GM21360 (cell line): ENCODE measurements around the gene TTC23L.
"Not testable (repeated sequence)": the region's sequence is repeated elsewhere in the genome, so short reads cannot be mapped to it uniquely, and the experiment has no call there.

Source experiments
- ATAC-seq: cut with Tn5 transposase; IDR thresholded peaks from one replicate; pipeline ENCODE4 v1.9.1; 2021; ENCODE audit warnings: mild to moderate bottlenecking, moderate library complexity; ENCODE audit not compliant: unreplicated experiment

The TTC23L gene, protein sequence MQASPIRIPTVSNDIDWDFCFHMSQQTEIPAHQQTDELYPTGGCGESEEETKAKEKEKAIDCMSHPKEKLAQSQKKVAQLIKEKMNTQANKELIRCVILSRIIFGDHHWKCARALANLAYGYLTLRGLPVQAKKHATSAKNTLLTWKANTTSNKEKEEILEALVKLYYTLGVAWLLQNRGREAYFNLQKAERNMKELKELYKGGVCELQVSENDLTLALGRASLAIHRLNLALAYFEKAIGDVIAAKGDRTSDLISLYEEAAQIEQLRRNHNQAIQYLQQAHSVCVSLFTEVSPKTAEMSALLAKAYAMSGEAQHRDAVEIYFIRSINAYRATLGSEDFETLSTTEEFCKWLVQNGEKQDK

DNA sequence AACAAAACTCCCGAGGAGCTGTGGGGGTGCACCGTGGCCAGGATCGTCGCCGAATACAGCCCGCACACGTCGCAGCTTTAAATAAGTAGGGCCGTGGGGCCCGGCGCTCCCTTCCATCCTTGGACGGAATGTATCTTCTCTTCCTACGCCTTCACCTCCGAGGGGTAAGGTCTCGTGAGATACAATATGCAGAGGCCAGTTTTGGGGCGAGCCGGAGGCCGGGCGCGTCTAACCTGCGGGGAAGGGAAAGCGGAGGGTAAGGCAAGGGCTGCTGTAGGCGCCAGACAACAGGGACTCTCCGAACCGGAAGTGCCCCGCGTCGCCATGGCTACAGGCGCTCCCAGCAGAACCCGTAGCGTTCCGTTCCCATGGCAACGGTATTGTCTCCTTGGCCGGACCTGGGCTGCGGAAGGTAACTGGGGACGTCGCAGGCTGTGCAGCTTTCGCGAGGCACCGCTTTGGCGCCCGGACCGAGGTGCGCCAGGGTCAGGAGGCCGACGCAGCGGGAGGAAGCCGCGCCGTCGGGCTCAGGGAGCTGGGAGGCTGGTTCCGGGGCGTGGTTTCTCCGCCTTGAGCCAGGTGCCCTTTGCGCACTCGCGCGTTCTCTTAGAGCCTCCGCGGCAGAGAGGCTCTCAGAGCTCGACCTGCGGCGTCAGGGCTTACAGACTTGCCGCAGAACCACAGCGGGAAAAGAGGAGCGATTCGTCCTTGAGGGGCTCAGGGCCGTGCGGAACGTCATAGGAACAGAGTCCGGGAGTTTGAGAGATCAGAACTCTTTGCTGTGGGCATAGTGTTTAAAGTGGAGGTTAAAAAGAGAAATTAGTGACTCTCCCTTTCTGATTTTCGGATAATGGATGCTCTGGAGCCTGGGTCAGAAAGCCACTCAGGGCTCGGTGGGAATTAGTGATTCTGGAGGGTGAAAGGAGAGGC, at the start of gene TTC23L:
Gene TTC23L, plus strand, starts transcription at position 380 of the 930 bp plus-strand sequence. CDS start 1,508 bp downstream, outside the sequence.
- ATAC-seq: peak; percentile 97

DNA sequence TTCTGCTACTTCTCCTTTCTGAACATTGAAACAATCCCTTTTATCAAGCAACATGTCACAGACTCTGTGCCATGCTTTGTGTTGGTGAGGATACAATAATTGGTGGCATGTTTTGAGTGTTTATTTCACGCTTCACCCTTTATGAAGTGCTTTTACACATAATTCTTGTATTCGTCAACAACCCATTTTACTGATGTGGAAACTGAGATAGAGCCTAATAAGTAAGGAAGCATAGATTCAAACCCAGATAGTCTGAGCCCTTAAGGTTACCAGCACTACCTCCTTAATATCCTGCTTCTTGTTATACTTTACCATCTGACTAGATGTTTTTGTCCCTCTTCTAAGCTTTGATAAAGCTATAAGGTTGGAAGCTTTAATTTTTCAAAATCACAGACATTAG, 49.3 kb upstream of the TTC23L start:
- no peak for ATAC-seq

DNA sequence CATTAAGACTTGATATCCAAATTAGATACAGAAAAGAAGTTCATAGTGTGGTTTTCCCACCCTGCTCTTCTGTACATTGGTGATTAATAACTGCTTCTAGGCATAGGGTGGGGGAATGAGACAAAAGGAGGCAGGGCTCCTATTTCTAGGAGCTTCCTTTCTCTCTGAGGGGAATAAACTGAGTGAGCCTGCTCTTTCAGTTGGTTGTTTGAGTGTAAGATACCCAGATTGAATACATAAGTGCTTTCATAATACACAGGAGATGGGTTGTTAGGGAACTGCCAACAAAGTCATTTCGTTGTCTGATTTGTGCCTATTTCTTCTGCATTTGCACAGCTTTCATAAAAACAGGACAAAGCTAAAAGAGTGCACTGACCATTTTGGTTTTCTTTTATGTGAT, 48.9 kb upstream of the TTC23L start:
- ATAC-seq: no peak

DNA sequence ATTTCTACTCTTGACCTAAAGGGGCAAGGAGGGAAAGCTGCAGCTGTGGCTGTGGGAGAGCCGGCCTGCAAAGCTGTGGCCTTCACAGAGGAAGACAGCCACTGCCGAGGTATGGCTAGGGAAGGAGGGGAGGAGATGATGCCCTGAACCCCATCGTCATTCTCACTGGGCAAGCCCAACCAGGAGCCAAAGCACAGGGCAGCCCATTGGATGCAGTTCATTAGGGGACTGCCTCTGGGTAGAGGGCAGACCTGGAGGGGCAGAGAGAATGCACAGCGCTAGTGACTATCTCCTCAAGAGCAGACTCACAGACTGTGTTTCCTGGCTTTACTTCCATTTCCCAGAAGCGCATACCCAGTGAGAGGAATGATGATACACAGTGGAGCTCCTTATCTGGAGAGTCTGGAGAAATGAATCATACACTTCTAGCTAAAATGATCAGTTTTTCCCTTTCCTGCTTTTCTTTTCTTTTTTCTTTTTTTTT, 47.2 kb upstream of the TTC23L start:
- no peak for ATAC-seq

DNA sequence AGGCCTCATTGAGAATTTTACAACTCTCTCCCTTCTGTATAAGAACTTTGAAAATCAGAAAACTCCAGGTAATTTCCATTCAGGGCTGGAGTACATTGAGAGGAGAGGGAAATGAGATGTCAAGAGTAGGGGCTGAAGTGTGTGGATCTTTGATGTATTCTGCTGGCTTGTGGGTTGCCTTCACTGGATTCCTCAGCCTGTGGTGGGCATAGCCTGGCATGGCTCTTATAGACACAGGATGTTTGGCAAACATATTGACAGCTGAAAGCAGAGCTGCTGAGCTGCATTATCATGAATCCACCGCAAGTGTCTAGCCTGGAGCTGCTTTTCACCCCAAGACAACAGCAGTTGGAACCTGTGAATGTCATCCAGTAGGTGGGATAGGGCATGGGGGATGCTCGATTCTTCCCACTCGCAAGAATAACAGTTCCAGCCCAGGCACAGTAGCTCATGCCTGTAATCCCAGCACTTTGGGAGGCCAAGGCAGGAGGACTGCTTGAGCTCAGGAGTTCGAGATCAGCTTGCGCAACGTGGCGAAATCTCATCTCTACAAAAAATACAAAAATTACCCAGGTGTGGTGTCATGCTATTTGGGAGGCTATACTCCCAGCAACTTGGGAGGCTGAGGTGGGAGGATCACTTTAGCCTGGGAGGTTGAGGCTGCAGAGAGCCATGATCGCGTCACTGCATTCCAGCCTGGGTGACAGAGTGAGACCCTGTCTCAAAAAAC, 36.0 kb upstream of the TTC23L start:
- ATAC-seq: no peak

DNA sequence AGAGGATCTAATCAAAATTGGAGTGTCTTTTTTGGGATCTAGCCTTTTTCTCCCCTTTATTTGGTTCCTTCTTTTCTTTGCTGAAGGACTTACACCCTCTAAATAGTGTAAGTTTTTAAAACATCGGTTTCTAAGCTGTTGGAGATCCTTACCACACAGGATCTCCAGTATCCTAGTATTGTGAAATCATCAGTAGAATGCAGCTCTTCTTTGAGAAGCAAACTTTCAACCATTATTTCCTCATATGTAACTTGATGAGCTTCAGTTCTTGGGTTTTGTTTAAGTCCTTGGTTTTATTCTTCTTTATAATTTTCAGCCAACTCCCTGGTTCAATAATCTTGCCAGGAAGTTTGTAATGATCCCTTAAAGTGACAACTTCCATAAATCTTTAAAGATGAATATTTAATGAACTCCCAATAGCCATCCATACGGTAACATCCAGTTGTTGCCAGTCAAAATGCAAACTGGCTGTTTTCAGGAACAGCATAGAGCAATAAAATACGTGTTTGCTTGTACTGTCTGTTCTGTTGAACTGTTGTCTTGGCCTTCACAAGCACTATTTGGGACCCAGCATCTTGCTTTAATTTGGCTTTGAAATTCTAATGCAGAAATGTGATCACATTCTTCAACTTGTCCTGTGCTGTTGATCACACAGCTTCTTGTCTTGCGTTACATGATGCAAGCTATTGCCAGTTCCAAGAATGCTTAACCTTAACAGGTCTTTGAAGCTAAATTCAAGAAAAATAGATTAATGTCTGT, 34.8 kb upstream of the TTC23L start:
- no peak for ATAC-seq

DNA sequence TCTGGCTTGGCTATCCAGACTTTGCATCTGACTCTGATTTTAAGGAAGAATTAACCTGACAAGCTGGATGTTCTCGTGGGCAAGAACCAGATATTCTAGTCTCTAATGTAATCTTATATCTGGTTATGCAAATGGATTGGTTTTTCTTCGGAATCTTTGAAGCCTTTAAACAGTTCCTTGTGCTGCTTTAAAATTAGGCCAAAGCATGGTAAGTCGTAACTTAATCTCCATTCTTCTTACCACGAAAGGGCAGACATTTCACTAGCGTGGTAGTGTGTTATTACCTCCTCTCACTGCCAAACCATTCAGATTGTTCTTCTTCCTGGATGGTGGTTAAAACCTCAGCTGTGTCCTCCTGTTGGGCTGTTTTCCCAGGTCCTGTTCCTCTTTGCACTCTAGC, 34.1 kb upstream of the TTC23L start:
- no peak for ATAC-seq

DNA sequence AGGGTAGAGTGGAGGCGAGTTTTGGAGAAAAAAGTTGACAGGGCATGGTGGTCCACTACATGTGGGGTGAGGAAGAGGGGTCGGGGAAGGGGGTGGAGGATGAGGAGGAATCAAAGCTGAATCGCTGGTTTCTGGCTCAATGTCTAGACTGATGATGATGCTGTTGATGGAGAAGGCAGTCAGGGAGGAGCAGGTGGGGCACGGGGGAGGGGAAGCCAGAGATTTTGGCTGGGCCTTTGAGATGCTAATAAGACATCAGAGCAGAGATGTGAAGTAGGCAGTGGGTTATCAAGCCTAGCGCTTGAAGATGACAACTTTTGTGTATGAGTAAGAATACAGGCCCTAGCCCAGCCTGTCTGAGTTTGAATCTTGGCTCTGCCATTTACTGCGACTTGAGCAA, 32.4 kb upstream of the TTC23L start:
- no peak for ATAC-seq

DNA sequence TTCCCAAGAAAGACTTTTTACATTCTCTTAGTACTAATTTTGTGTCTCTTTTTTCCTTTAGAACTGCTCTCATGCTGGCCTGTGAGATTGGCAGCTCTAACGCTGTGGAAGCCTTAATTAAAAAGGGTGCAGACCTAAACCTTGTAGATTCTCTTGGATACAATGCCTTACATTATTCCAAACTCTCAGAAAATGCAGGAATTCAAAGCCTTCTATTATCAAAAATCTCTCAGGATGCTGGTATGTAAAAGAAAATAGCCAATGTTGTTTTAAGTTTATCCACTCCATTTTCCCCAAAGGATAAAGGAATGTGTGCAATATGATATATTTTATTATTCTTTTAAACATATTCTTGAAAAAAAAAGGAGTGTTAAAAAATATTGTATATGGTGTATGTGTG, 27.3 kb upstream of the TTC23L start:
- no peak for ATAC-seq

DNA sequence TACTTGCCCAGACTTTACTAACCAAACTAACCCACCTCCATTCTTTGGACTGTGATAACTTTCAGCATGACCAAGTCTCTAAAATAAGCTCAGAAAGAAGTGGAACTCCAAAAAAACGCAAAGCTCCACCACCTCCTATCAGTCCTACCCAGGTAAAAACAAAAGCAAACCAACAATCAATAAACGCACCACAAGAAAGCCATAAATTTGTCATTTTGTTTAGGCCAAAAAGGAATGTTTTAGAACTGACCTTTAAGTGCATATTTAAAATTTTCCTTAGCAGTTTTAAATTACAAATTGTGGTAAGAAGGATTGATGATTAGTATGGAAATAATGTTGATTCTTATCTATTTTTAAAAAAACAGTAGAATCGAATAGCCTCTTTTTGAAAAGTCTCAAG, 25.5 kb upstream of the TTC23L start:
- no peak for ATAC-seq

DNA sequence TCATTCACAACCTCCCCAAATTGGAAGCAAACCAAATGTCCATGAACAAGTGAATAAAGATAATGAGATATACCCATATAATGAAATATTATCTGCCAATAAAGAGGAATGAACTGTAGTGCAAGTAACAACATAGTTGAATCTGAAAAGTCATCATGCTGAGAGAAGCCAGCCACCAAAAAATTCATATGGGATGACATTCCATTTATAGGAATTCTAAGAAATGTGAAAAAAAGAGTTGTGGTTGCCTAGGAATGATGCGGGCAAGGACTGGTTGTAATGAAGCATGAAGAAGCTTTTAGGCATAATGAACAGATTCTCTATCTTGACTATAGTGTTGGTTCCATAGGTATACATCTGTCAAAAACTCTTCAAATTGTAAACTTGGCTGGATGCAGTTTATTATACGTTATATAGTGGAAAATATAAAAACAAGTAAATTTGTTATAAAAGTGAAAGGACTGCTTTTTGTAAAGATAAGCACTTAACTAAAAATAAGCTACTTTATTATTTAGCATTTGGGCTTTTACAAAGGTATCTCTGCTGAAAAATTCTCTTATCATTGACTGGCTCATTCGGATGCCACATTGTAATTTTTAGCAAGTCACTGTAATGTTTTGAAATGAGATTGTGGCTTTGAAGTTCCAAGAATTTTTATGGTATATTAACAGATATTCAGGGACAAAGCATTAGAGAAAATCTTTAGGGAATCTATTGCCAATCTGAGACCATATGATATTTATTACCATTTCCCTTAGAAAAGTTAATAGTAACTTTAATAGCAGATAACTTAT, 21.2 kb upstream of the TTC23L start:
- ATAC-seq: no peak

DNA sequence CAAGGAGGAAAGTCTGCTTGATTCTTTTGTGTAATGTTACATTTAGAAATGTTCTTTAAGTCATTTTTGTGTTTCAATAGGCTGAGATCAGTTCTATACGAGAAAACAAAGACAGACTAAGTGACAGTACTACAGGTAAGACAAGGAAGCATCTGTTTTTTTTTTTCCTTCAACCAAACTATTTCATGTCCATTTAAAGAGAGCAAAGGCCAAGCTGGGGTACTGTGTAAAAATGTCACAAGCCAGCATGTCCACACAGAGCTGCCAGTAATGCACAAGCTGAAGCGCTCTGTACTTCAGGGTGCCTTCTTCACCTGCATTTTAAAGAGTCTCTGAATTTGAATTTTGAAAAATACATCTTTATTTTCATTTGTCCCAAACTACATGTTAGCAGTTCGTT, 20.2 kb upstream of the TTC23L start:
- ATAC-seq: no peak

DNA sequence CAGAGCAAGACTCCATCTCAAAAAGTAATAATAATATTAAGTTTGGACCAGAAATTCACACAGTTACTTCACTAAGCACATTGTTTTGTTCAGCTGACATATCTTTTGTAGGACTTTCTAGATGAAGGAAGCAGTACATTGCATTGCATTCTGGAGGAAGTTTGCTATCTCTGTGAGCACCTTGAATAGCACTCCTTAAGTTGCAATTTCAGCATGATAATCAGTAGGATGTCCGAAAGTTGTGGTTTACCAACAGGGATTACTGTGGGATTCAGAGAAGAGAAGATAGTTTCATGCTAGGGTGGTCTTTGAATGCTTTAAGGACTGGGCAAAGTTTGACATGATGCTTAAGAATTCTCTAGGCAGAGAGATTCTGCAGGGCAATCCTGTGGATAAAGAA, 18.4 kb upstream of the TTC23L start:
- no peak for ATAC-seq

DNA sequence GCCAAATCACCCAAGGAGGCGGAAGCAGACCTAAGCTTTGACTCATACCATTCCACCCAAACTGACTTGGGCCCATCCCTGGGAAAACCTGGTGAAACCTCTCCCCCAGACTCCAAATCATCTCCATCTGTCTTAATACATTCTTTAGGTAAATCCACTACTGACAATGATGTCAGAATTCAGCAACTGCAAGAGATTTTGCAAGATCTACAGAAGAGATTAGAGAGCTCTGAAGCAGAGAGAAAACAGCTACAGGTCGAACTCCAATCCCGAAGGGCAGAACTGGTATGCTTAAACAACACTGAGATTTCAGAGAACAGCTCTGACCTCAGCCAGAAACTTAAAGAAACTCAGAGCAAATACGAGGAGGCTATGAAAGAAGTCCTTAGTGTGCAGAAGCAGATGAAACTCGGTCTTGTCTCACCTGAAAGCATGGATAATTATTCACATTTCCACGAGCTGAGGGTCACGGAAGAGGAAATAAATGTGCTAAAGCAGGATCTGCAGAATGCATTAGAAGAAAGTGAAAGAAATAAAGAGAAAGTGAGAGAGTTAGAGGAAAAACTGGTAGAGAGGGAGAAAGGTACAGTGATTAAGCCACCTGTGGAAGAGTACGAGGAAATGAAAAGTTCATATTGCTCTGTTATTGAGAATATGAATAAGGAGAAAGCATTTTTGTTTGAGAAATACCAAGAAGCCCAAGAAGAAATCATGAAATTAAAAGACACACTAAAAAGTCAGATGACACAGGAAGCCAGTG, 15.8 kb upstream of the TTC23L start:
- no peak for ATAC-seq

DNA sequence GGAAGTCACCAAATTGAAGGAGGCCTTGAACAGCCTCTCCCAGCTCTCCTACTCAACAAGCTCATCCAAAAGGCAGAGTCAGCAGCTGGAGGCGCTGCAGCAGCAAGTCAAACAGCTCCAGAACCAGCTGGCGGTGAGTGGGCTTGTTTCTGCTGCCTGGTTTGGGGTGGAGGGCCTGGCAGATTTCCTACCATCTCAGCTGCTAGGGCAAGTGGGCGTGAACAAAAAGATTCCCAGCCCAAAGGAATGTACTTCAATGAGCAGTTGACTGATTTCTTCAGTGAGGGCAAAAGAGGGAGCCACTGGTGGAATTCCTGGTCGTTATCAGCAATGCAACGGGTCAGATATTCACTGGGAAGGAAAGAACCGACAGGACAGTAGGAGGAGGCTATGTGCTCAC, 12.6 kb upstream of the TTC23L start:
- ATAC-seq: no peak

DNA sequence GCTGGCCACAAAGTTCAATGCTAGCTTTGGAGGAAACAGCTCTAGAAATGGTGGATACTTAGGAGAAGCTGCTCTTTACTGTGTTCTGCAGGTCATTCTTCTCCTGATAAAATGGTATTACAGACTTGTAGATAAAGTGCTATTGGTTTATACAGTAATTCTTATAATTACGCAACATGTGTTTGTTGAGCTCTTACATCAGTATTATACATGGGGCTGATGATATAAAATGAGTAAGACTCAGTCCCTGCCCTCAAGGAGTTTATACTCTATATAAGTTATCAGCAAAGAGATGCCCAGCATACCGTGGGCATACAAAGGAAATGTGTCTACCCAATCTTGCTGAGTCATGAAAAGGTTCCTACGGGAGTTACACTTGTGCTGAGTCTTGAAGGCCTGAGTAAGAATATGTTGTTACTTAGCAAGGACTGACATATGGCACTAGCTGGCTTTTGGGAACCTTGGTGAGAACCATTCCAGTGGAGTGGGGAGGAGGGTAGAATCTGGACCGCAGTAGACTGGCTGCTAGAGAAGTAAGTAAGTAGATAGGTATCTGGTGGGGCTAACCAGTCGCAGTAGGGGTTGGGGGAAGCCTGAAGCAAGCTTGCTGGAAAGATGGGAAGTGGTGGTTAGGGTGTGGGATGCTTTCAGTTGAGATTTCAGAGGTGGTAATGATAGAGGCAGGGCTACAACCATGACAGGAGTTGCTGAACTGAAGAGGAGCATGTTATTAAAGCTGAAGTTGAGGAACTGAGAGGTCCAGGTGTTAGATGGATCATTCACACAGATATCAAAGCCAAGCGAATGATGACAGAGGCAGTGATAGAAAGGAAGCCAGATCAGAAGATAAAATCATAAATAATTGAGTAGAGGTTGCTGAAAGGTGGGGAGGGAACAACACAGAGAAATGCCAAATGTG, 11.1 kb upstream of the TTC23L start:
- no peak for ATAC-seq

DNA sequence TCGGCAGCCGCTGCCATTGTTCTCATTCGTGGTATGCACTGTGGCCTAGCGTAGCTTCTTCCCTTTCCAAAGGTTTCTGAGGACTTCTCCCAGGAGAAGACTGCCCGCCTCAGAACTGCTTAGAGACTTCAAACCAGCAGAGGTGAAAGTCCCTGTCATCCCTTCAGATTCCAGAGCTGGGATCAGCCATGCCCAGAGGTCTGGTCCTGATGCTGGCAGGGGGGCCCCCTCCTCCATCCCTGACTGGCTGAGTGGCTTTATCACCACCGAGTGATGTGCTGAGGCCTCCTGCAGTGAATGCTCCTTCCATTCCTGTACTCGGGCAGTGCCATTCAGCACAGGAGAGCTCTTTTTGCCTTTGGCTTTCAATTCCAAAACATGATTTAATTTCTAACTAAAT, 8.1 kb upstream of the TTC23L start:
- not testable (repeated sequence) for ATAC-seq

DNA sequence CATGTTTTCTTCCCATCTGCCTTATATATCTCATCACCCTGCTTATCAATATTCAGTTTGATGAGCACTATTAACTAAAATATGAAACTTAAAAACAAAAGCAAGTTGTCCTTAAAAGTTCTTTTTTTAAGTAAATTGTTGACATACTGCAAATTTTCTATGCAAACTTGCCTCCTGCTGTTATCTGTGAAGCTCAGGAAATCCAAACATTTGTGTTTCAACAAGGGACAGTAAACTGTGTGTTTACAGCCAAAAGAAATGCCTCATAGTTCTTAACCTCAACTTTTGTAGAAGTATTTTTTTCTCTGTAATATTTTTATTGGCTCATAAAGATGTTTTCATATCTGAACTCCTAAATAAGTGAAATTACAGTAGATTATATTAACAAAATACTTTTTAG, 7.7 kb upstream of the TTC23L start:
- ATAC-seq: no peak
